HCT116 (cell line): Measurements from ENCODE around the gene NIPA2.

ENCODE experiments used
- CTCF ChIP-seq, 3 experiments: fragments of 200-600 bp in 1 of 3; sonication (generic) in 1 of 3; IDR thresholded peaks in 2 of 3; conservative IDR thresholded peaks in 1 of 3; 2 replicates each; pipeline ENCODE4 v1.5.1; 2012 to 2017; ENCODE audit warnings: low read depth in 2 of 3, low read length in 2 of 3, antibody characterized with exemption in 1 of 3, borderline replicate concordance in 1 of 3, control low read depth in 1 of 3, mild to moderate bottlenecking in 1 of 3, mixed read lengths in 1 of 3, mixed run types in 1 of 3, moderate library complexity in 1 of 3; ENCODE audit not compliant: insufficient read depth in 1 of 3
- EZH2 ChIP-seq: fragments of 200-600 bp; sonication (generic); IDR thresholded peaks from 2 replicates; pipeline ENCODE4 v1.6.1; 2017; ENCODE audit warnings: antibody characterized with exemption, mixed run types
- EZH2phosphoT487 ChIP-seq: fragments of 200-600 bp; IDR thresholded peaks from 2 replicates; pipeline ENCODE4 v1.6.1; 2018; ENCODE audit warnings: antibody characterized with exemption, borderline replicate concordance
- MAX ChIP-seq: IDR thresholded peaks from 2 replicates; pipeline ENCODE4 v1.6.1; 2012
- POLR2A ChIP-seq: IDR thresholded peaks from 2 replicates; pipeline ENCODE4 v1.7.0; 2011; ENCODE audit warnings: borderline replicate concordance; ENCODE audit not compliant: insufficient read depth, insufficient read length; ENCODE audit errors: extremely low read depth
- RAD21 ChIP-seq: IDR thresholded peaks from 2 replicates; pipeline ENCODE4 v1.6.1; 2012; ENCODE audit warnings: low read depth, mild to moderate bottlenecking
- REST ChIP-seq: IDR thresholded peaks from 2 replicates; pipeline ENCODE4 v1.6.1; 2012; ENCODE audit warnings: low read depth

GRCh38 chr15:22912256-22912655 lies 73.8 kb downstream of the NIPA2 start:
- no peak for TF ChIP-seq CTCF (IDR thresholded peaks at IDR 0.05 in 2 of 3, conservative IDR thresholded peaks at IDR 0.05 in 1 of 3; ENCODE audit: borderline replicate concordance in 1 of 3, insufficient read depth in 1 of 3, low read depth in 2 of 3, low read length in 2 of 3)
- no peak for TF ChIP-seq MAX
- TF ChIP-seq RAD21 = no peak
- TF ChIP-seq EZH2 = no peak
- no peak for TF ChIP-seq REST
- no peak for TF ChIP-seq POLR2A
- no peak for TF ChIP-seq EZH2phosphoT487
